ENCODE data around the gene FSTL4. TPM values are rescaled to one million over a fixed set of nuclear protein-coding genes. Genes with fewer than 3 reads are reported as not detected.

Gene FSTL4
- total RNA-seq, 1 donor from 2014 or later = not detected

- Histone ChIP-seq H3K27me3 (ENCODE audit: low read depth) (peaks cover 44% of the 10 kb centered on the region), H3K4me3 (no peak overlapping the region), H3K27ac (replicated peaks) (no peak overlapping the region), H3K4me1 (no peaks in the 10 kb centered on the region), H3K9me3 (replicated peaks) (no peaks in the 10 kb centered on the region), H3K36me3 (no peaks in the 10 kb centered on the region)
- TF ChIP-seq CTCF (IDR thresholded peaks at IDR 0.05; ENCODE audit: borderline replicate concordance) = no peak
- intact Hi-C loops (cut with micrococcal nuclease) = no loop called here
- DNase-seq = no peak
Measured at GRCh38 chr5:133295520-133295919, 316.8 kb downstream of the FSTL4 start.

GRCh38 chr5:133294380-133294779 lies 318.0 kb downstream of the FSTL4 start:
- no peak overlapping the region for H3K27ac ChIP-seq (replicated peaks)
- H3K9me3 ChIP-seq (replicated peaks) = no peaks in the 10 kb centered on the region
- DNase-seq = no peak
- intact Hi-C loops (cut with micrococcal nuclease) = no loop called here
- no peak overlapping the region for H3K4me3 ChIP-seq
- H3K27me3 ChIP-seq (ENCODE audit: low read depth) = peaks cover 44% of the 10 kb centered on the region
- no peak for TF ChIP-seq CTCF (IDR thresholded peaks at IDR 0.05; ENCODE audit: borderline replicate concordance)
- no peaks in the 10 kb centered on the region for H3K36me3 ChIP-seq
- H3K4me1 ChIP-seq = no peaks in the 10 kb centered on the region

- Histone ChIP-seq H3K4me1 (no peaks in the 10 kb centered on the region), H3K9me3 (replicated peaks) (no peaks in the 10 kb centered on the region), H3K27ac (replicated peaks) (no peak overlapping the region), H3K36me3 (no peaks in the 10 kb centered on the region), H3K27me3 (ENCODE audit: low read depth) (peaks cover 44% of the 10 kb centered on the region), H3K4me3 (no peak overlapping the region)
- no peak for TF ChIP-seq CTCF (IDR thresholded peaks at IDR 0.05; ENCODE audit: borderline replicate concordance)
- intact Hi-C loops (cut with micrococcal nuclease) = no loop called here
- no peak for DNase-seq
Measured at GRCh38 chr5:133293960-133294359, 318.4 kb downstream of the FSTL4 start.

- Histone ChIP-seq H3K4me3 (no peak overlapping the region), H3K27me3 (ENCODE audit: low read depth) (peaks cover 38% of the 10 kb centered on the region), H3K36me3 (no peaks in the 10 kb centered on the region), H3K9me3 (replicated peaks) (no peaks in the 10 kb centered on the region), H3K27ac (replicated peaks) (no peak overlapping the region), H3K4me1 (no peaks in the 10 kb centered on the region)
- intact Hi-C loops (cut with micrococcal nuclease) = no loop called here
- TF ChIP-seq CTCF (IDR thresholded peaks at IDR 0.05; ENCODE audit: borderline replicate concordance) = no peak
- DNase-seq = no peak
Measured at GRCh38 chr5:133292300-133292699, 320.0 kb downstream of the FSTL4 start.

- Histone ChIP-seq H3K27ac (replicated peaks) (no peak overlapping the region), H3K4me1 (peaks cover under 1% of the 10 kb centered on the region), H3K4me3 (no peak overlapping the region), H3K27me3 (ENCODE audit: low read depth) (peaks cover 30% of the 10 kb centered on the region), H3K9me3 (replicated peaks) (no peaks in the 10 kb centered on the region), H3K36me3 (no peaks in the 10 kb centered on the region)
- no peak for DNase-seq
- intact Hi-C loops (cut with micrococcal nuclease) = no loop called here
- TF ChIP-seq CTCF (IDR thresholded peaks at IDR 0.05; ENCODE audit: borderline replicate concordance) = no peak
Measured at GRCh38 chr5:133291524-133291923, 320.8 kb downstream of the FSTL4 start.
